Measurements from ENCODE around the gene ALPI. TPM values are rescaled to one million over a fixed set of nuclear protein-coding genes. Genes with fewer than 3 reads are reported as not detected.

ALPI gene
- total RNA-seq, 2 experiments from 2014 or later: not detected

Other genes with a start within 250 kb of the ALPI start
- gene ALPP, start 77.4 kb upstream of the ALPI start, total RNA-seq: not detected
- gene ALPG, start 49.3 kb upstream of the ALPI start, total RNA-seq: not detected
- under 1 TPM in 1 of 2 experiments, not detected in 1; 0.17 TPM for gene ECEL1, start 31.7 kb downstream of the ALPI start, total RNA-seq
- not detected for gene PRSS56, start 64.2 kb downstream of the ALPI start, total RNA-seq
- not detected for gene CHRND, start 70.0 kb downstream of the ALPI start, total RNA-seq
- gene CHRNG, start 83.5 kb downstream of the ALPI start, total RNA-seq: not detected
- 1 to 10 TPM; 6.2 to 6.3 TPM for gene TIGD1, start 94.4 kb downstream of the ALPI start, total RNA-seq
- gene EIF4E2, start 94.5 kb downstream of the ALPI start, total RNA-seq: 10 to 100 TPM; 69.5 to 71.8 TPM
- under 1 TPM; 0.17 to 0.51 TPM for gene EFHD1, start 177.5 kb downstream of the ALPI start, total RNA-seq
- gene GIGYF2, start 241.2 kb downstream of the ALPI start, total RNA-seq: 10 to 100 TPM; 49.9 to 54.0 TPM

Data from activated CD8-positive, alpha-beta memory T cell treated with anti-CD3 and anti-CD28 coated beads for 36 hours (primary cell).